Tibial nerve (tissue), 4 donors: ENCODE measurements around the gene TEAD3. TPM values are rescaled to one million over a fixed set of nuclear protein-coding genes. Genes with fewer than 3 reads are reported as not detected.

Experiments used
- DNase-seq, 2 donors: peaks; one replicate each; pipeline ENCODE4 v3.0.0-alpha.2; 2019; ENCODE audit warnings: low spot score in 2 of 2
- H3K27ac ChIP-seq, 4 donors: fragments of 200-600 bp; sonication (generic) in 3 of 4; one replicate each; pipeline ENCODE4 v1.5.1; 2017 to 2019; ENCODE audit warnings: mild to moderate bottlenecking in 1 of 4
- H3K27me3 ChIP-seq, 2 donors: fragments of 200-600 bp; sonication (generic) in 1 of 2; one replicate each; pipeline versions ENCODE4 v1.5.1 to v1.6.0; 2017 to 2019
- H3K36me3 ChIP-seq, 3 donors: fragments of 200-600 bp; sonication (generic); one replicate each; pipeline ENCODE4 v1.5.1; 2018 to 2019
- H3K4me1 ChIP-seq, 4 donors: fragments of 200-600 bp; sonication (generic) in 3 of 4; one replicate each; pipeline ENCODE4 v1.5.1; 2017 to 2019
- H3K4me3 ChIP-seq, 4 donors: fragments of 200-600 bp; sonication (generic) in 3 of 4; one replicate each; pipeline ENCODE4 v1.5.1; 2017 to 2019; ENCODE audit warnings: mild to moderate bottlenecking in 1 of 4, moderate library complexity in 1 of 4
- H3K9me3 ChIP-seq, 4 donors: fragments of 200-600 bp; sonication (generic) in 3 of 4; one replicate each; pipeline ENCODE4 v1.5.1; 2017 to 2019
- EP300 ChIP-seq, 2 donors: sonication (generic); formaldehyde crosslinking; IDR thresholded peaks; one replicate each; pipeline ENCODE4 v1.6.1; 2017; ENCODE audit warnings: antibody characterized with exemption in 2 of 2, mild to moderate bottlenecking in 1 of 2
- POLR2A ChIP-seq, 2 donors: fragments of 450-650 bp; IDR thresholded peaks; one replicate each; pipeline ENCODE4 v1.6.1; 2017; ENCODE audit warnings: antibody characterized with exemption in 2 of 2, mild to moderate bottlenecking in 2 of 2, moderate library complexity in 2 of 2
- WGBS, 2 donors: methylation state at CpG; one replicate each; pipeline ENCODE4 v1.1.5; 2018; 5-methylcytosine and 5-hydroxymethylcytosine counted together
- total RNA-seq, 4 donors: library from RNA; depleted of rRNA; stranded (reverse); fragments of >200 nt; gene quantifications; one replicate each; pipeline ENCODE4 v1.1.0, GENCODE V29; 2016
- TF ChIP-seq, protein P1 (sequence below), 5 experiments: fragments of 200-600 bp in 3 of 5; fragments of 450-650 bp in 2 of 5; sonication (generic) in 3 of 5; IDR thresholded peaks; one replicate each; pipeline ENCODE4 v1.5.1; 2016 to 2019; ENCODE audit warnings: antibody characterized with exemption in 5 of 5, mild to moderate bottlenecking in 3 of 5, moderate library complexity in 2 of 5

The TEAD3 gene
- total RNA-seq, 4 donors from 2014 or later, result 9.8 to 20.1 (median 13.6) TPM

DNA sequence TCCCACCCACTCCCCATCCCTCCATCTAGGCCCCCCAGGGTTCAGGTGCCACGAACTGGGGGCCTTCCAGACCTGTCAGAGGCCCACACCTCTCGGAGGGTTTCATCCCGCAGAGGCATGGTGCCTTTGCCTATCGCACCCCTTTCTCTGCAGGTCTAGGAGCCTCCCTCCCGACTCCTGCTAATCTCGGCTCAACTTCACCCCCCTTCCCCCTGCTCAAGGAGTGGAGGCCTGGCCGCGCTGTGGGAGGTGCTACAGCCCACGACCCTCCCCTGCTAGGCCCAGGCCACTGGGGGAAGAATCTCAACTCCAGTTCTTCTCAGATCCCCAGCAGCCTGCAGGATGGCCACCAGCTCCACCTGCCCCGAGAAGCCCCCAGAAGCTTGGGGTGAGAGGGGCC, 15.9 kb upstream of the TEAD3 start, which contains the start of gene TULP1:
TULP1 (minus strand) TSS at position 157 of the 400 bp plus-strand sequence; CDS start at position 119, 38 bp downstream.
- peaks cover 0 to 48% of the 10 kb centered on the region in 2 donors for H3K27me3 ChIP-seq
- H3K4me1 ChIP-seq, result peaks cover 0 to 11% (median 5%) of the 10 kb centered on the region in 4 donors
- no peaks in the 10 kb centered on the region for H3K36me3 ChIP-seq
- H3K27ac ChIP-seq, result no peak within 1 kb of the TSS
- H3K4me3 ChIP-seq, result peak within 1 kb of the TSS in 2 of 4 donors; percentile 5 to 13
- TF ChIP-seq, protein P1, sequence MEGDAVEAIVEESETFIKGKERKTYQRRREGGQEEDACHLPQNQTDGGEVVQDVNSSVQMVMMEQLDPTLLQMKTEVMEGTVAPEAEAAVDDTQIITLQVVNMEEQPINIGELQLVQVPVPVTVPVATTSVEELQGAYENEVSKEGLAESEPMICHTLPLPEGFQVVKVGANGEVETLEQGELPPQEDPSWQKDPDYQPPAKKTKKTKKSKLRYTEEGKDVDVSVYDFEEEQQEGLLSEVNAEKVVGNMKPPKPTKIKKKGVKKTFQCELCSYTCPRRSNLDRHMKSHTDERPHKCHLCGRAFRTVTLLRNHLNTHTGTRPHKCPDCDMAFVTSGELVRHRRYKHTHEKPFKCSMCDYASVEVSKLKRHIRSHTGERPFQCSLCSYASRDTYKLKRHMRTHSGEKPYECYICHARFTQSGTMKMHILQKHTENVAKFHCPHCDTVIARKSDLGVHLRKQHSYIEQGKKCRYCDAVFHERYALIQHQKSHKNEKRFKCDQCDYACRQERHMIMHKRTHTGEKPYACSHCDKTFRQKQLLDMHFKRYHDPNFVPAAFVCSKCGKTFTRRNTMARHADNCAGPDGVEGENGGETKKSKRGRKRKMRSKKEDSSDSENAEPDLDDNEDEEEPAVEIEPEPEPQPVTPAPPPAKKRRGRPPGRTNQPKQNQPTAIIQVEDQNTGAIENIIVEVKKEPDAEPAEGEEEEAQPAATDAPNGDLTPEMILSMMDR (IDR thresholded peaks at IDR 0.05), result no peak
- TF ChIP-seq POLR2A (IDR thresholded peaks at IDR 0.05) (no peak), EP300 (IDR thresholded peaks at IDR 0.05) (no peak)
- WGBS, 2 donors, result 81 to 82% methylated on average over 10 of the region's 10 CpGs
- DNase-seq, result no peak
- H3K9me3 ChIP-seq, result no peaks in the 10 kb centered on the region

DNA sequence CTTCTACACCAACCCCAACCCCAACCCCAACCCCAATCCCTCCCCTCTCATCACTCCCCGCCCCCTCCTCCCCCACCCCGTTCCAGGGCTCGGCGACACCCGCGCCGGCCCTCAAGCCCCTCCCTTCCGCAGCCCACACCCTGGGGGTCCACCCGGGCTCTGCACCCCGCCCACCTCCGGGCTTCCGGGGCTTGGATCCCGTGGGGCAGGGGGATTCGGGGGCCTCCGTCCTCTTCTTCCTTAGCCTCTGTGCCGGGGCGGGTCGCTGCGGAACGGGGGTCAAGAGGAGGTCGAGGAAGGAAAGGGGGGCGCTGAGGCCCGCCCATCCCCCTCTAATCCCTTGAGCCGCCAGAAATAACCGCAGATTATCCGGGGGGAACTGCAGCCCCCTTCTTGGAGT, 15.1 kb upstream of the TEAD3 start:
- no peak for TF ChIP-seq POLR2A (IDR thresholded peaks at IDR 0.05)
- TF ChIP-seq, protein P1 (IDR thresholded peaks at IDR 0.05), result no peak
- no peak for TF ChIP-seq EP300 (IDR thresholded peaks at IDR 0.05)
- no peak overlapping the region for H3K27ac ChIP-seq
- no peaks in the 10 kb centered on the region for H3K36me3 ChIP-seq
- H3K27me3 ChIP-seq, result peaks cover 0 to 54% of the 10 kb centered on the region in 2 donors
- H3K9me3 ChIP-seq, result no peaks in the 10 kb centered on the region
- H3K4me3 ChIP-seq, result peak overlapping the region in 2 of 4 donors; percentile 5 to 13
- DNase-seq, result no peak
- H3K4me1 ChIP-seq, result peaks cover 0 to 11% (median 5%) of the 10 kb centered on the region in 4 donors
- WGBS, 2 donors, result 3 to 4% methylated on average over 14 to 18 of the region's 26 CpGs

DNA sequence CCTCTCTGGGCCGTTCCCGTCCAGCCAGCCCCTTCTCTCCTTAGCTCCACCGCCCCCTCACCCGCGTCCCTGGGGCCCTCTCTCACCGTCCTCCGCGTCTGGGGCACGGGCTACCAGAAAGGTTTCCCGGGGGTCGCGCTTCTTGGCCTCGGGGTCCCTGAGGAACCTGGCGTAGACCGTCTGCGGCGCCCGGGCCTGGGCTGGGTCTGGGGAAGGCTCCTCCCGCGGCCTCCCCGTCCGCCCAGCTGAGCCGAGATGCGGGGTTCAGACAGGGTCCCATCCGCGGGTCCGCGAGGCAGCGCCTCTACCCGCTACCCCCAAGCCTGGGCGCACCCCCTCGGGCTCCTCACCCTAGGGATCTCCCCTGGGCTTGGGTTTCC, 14.7 kb upstream of the TEAD3 start:
- WGBS, 2 donors, result 4 to 6% methylated on average over 12 to 23 of the region's 32 CpGs
- no peak overlapping the region for H3K27ac ChIP-seq
- no peak for DNase-seq
- no peaks in the 10 kb centered on the region for H3K9me3 ChIP-seq
- H3K4me1 ChIP-seq, result peaks cover 0 to 11% (median 5%) of the 10 kb centered on the region in 4 donors
- peaks cover 0 to 58% of the 10 kb centered on the region in 2 donors for H3K27me3 ChIP-seq
- TF ChIP-seq POLR2A (IDR thresholded peaks at IDR 0.05), result no peak
- TF ChIP-seq EP300 (IDR thresholded peaks at IDR 0.05), result no peak
- TF ChIP-seq, protein P1 (IDR thresholded peaks at IDR 0.05), result no peak
- H3K36me3 ChIP-seq, result no peaks in the 10 kb centered on the region
- H3K4me3 ChIP-seq, result peak overlapping the region in 2 of 4 donors; percentile 5 to 13

DNA sequence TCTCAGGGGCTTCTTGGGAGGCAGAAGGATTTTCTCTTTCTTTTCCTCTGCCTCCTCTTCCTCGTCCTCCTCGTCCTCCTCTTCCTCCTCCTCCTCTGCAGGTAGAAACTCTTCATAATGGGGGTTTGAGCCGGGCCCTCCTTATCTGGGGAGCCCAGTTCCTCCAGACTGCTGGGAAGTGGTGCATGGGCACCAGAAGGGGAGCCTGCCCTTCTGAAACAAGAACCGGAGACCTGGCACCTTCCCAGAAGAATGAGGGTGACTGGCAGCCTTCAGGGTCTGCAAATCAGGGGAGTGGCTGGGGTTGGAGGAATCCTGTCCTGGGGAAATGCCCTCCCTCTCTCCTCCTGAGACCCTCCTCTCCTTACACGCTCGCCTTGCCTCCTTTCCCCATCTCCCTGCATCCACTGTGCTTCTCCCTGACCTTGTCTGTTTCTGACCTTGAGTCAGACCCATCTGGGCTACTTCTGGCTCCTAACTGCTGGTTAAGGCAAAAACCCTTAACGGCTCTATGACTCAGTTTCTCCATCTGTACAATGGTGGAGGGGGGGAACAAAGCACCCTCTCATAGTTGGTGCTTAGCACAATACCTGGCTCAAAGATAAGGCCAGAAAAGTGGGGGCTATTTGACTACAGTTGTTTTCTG, 14.2 kb upstream of the TEAD3 start:
- Histone ChIP-seq H3K27ac (no peak overlapping the region), H3K27me3 (peaks cover 0 to 63% of the 10 kb centered on the region in 2 donors), H3K4me3 (no peak overlapping the region), H3K36me3 (no peaks in the 10 kb centered on the region), H3K4me1 (peaks cover 0 to 11% (median 5%) of the 10 kb centered on the region in 4 donors), H3K9me3 (no peaks in the 10 kb centered on the region)
- DNase-seq, result no peak
- WGBS, 2 donors, result 73 to 79% methylated on average over 7 of the region's 7 CpGs
- TF ChIP-seq, protein P1 (IDR thresholded peaks at IDR 0.05), result no peak

DNA sequence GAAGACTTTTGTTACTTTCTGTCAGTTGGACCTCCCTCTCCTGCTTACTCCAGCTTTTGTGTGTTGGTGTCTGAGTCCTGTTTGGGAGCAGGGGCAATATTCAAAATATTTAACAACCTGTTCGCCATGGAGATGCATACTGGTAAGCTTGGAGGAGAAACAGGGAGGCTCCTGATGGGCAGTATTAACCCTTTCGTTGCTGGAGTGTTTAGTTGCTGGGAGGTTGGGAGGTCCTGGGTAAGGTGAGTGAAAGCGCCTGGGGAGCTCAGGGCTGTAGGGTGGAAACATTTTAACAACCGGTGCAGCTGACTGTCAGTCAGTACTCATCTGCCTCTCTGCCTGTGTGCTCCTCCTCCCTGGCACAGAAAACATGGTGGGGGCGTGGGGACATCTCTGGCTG, 11.7 kb upstream of the TEAD3 start:
- Histone ChIP-seq H3K4me1 (peaks cover 0 to 11% (median 5%) of the 10 kb centered on the region in 4 donors), H3K27ac (no peak overlapping the region), H3K4me3 (no peak overlapping the region), H3K9me3 (no peaks in the 10 kb centered on the region), H3K27me3 (peaks cover 0 to 87% of the 10 kb centered on the region in 2 donors), H3K36me3 (no peaks in the 10 kb centered on the region)
- TF ChIP-seq POLR2A (IDR thresholded peaks at IDR 0.05) (no peak), EP300 (IDR thresholded peaks at IDR 0.05) (no peak)
- TF ChIP-seq, protein P1 (IDR thresholded peaks at IDR 0.05), result no peak
- 47 to 52% methylated on average over 5 of the region's 5 CpGs for WGBS, 2 donors
- DNase-seq, result no peak
